Measurements from ENCODE around the gene EIF4G3. TPM values are rescaled to one million over a fixed set of nuclear protein-coding genes. Genes with fewer than 3 reads are reported as not detected.

EIF4G3 gene
- total RNA-seq, 4 donors from 2014 or later, result 48.6 to 73.6 (median 57.9) TPM

DNA sequence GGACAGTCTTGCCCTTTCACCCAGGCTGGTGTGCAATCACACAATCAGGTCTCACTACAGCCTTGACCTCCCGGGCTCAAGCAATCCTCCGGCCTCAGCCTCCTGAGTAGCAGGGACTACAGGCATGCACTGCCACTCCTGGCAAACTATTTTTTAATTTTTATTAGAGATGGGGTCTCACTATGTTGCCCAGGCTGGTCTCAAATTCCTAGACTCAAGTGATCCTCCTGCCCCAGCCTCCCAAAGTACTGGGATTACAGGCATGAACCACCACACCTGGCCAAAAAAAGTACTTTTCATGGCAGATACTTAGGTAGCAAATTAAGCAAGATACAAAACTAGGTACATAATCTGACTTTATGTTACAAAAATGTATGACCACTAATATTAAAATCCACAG is 8.3 kb downstream of the EIF4G3 start:
- Histone ChIP-seq H3K4me1 (peaks cover 0 to 57% (median 12%) of the 10 kb centered on the region in 3 donors), H3K9me3 (no peaks in the 10 kb centered on the region), H3K36me3 (peaks cover 0 to 38% of the 10 kb centered on the region in 2 donors), H3K27ac (no peak overlapping the region), H3K27me3 (no peaks in the 10 kb centered on the region), H3K4me3 (no peak overlapping the region)
- 100% methylated on average over 1 to 2 of the region's 2 CpGs for WGBS, 2 donors (ENCODE audit: low coverage in 1 of 2)
- ATAC-seq, result no peak
- TF ChIP-seq POLR2A (IDR thresholded peaks at IDR 0.05) (no peak), POLR2AphosphoS5 (IDR thresholded peaks at IDR 0.05) (no peak), EP300 (IDR thresholded peaks at IDR 0.05) (no peak)
- TF ChIP-seq, protein P1, sequence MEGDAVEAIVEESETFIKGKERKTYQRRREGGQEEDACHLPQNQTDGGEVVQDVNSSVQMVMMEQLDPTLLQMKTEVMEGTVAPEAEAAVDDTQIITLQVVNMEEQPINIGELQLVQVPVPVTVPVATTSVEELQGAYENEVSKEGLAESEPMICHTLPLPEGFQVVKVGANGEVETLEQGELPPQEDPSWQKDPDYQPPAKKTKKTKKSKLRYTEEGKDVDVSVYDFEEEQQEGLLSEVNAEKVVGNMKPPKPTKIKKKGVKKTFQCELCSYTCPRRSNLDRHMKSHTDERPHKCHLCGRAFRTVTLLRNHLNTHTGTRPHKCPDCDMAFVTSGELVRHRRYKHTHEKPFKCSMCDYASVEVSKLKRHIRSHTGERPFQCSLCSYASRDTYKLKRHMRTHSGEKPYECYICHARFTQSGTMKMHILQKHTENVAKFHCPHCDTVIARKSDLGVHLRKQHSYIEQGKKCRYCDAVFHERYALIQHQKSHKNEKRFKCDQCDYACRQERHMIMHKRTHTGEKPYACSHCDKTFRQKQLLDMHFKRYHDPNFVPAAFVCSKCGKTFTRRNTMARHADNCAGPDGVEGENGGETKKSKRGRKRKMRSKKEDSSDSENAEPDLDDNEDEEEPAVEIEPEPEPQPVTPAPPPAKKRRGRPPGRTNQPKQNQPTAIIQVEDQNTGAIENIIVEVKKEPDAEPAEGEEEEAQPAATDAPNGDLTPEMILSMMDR (IDR thresholded peaks at IDR 0.05), result no peak

DNA sequence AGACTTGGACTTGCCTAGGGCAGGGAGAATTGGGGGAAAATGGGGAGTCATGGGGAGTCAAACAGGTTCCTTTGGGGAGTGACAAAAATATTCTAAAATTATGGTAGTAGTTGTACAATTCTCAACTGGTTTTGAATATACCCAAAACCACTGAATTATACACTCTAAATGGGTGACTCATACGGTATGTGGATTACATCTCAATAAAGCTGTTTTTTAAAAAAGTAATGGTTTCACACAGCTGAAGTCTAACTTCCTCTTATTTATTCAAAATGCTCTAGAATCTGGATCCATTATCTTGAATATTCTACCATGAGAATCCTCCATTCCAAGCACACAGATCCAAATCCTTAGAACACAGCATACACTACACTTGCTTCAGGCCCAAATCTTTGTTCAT is 11.1 kb downstream of the EIF4G3 start:
- no peaks in the 10 kb centered on the region for H3K9me3 ChIP-seq
- H3K27ac ChIP-seq, result no peak overlapping the region
- whole genome bisulfite sequencing, 2 donors (ENCODE audit: low coverage in 1 of 2), result 86 to 100% methylated on average over 1 of the region's 1 CpG
- H3K4me3 ChIP-seq, result no peak overlapping the region
- H3K4me1 ChIP-seq, result peaks cover 0 to 52% (median 8%) of the 10 kb centered on the region in 3 donors
- H3K36me3 ChIP-seq, result peaks cover 0 to 47% of the 10 kb centered on the region in 2 donors
- no peak for TF ChIP-seq EP300 (IDR thresholded peaks at IDR 0.05)
- TF ChIP-seq POLR2AphosphoS5 (IDR thresholded peaks at IDR 0.05), result no peak
- TF ChIP-seq, protein P1 (IDR thresholded peaks at IDR 0.05), result no peak
- no peak for TF ChIP-seq POLR2A (IDR thresholded peaks at IDR 0.05)
- no peak for ATAC-seq
- H3K27me3 ChIP-seq, result no peaks in the 10 kb centered on the region

DNA sequence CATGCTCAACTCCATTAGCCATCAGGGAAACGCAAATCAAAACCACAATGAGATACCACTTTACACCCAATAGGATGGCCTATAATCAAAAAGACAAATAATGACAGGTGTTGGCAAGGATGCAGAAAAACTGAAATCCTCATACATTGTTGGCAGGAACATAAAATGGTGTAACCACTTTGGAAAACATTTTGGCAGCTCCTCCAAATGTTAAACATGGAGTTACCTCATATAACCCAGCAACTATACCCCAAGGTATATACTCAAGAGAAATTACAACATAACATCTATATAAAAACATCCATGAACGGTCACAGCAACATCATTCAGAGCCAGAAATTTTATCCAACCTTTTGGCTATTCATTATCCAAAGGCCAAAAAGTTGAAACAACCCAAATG is 11.6 kb downstream of the EIF4G3 start:
- no peak overlapping the region for H3K4me3 ChIP-seq
- no peak overlapping the region for H3K27ac ChIP-seq
- no peaks in the 10 kb centered on the region for H3K27me3 ChIP-seq
- no peak for ATAC-seq
- no peaks in the 10 kb centered on the region for H3K9me3 ChIP-seq
- WGBS, 2 donors (ENCODE audit: low coverage in 1 of 2), result 65 to 90% methylated on average over 2 of the region's 2 CpGs
- peaks cover 0 to 47% (median 5%) of the 10 kb centered on the region in 3 donors for H3K4me1 ChIP-seq
- TF ChIP-seq POLR2A (IDR thresholded peaks at IDR 0.05) (no peak), POLR2AphosphoS5 (IDR thresholded peaks at IDR 0.05) (no peak), EP300 (IDR thresholded peaks at IDR 0.05) (no peak)
- TF ChIP-seq, protein P1 (IDR thresholded peaks at IDR 0.05), result no peak
- peaks cover 0 to 43% of the 10 kb centered on the region in 2 donors for H3K36me3 ChIP-seq

DNA sequence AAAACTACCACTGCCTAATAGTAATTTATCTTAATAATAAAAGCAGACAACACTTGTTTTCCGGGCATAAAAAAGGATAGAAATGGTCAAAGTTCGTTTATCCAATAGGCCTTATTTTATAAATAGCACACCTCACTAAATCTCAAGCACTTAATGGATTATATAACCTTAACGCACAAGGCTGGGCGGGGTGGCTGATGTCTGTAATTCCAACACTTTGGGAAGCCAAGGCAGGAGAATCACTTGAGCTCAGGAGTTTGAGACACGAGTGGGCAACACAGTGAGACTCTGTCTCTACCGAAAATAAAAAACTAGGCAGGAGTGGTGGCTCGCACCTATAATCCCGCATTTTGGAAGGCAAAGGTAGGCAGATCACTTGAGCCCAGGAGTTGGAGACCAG is 12.4 kb downstream of the EIF4G3 start:
- peaks cover 0 to 47% (median 5%) of the 10 kb centered on the region in 3 donors for H3K4me1 ChIP-seq
- H3K9me3 ChIP-seq, result no peaks in the 10 kb centered on the region
- H3K36me3 ChIP-seq, result peaks cover 0 to 39% of the 10 kb centered on the region in 2 donors
- H3K27me3 ChIP-seq, result no peaks in the 10 kb centered on the region
- WGBS, 2 donors (ENCODE audit: low coverage in 1 of 2), result 75 to 80% methylated on average over 8 of the region's 8 CpGs
- TF ChIP-seq EP300 (IDR thresholded peaks at IDR 0.05) (no peak), POLR2AphosphoS5 (IDR thresholded peaks at IDR 0.05) (no peak), POLR2A (IDR thresholded peaks at IDR 0.05) (no peak)
- TF ChIP-seq, protein P1 (IDR thresholded peaks at IDR 0.05), result no peak
- ATAC-seq, result no peak
- no peak overlapping the region for H3K27ac ChIP-seq
- no peak overlapping the region for H3K4me3 ChIP-seq

DNA sequence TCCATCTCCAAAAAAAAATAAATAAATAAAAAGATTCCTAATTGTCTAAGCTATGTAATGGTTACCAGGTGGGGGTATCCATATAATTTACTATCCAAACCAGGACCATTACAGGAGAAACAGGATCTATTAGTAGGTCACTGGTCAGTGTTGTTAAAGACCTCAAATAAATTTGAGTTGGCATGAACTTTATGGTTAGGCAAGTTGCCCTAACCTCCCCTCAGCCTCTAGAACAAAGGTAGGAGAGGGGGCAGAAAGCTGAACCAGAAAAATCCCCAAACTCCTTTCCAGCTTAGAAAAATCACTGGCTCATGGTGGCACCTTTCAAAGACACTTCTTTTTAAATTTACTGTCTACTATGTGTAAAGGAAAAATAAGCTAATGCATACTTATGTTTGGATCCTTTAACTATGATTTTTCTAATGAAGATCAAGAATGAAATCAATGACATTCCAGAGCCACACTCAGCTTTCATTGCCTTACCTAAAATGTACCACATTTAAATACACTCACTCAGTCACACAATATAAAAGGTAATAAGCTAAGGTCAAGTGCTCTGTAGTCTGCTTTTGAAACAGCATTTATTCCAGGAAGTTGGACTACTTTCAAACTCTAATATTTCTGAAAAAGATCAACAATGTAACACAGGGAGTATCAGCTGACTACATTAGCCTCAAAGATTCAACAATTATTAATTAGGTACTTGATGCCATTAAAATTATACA is 13.8 kb downstream of the EIF4G3 start:
- TF ChIP-seq EP300 (IDR thresholded peaks at IDR 0.05) (no peak), POLR2A (IDR thresholded peaks at IDR 0.05) (no peak), POLR2AphosphoS5 (IDR thresholded peaks at IDR 0.05) (no peak)
- TF ChIP-seq, protein P1 (IDR thresholded peaks at IDR 0.05), result no peak
- H3K36me3 ChIP-seq, result peaks cover 0 to 32% of the 10 kb centered on the region in 2 donors
- H3K4me1 ChIP-seq, result peaks cover 0 to 47% (median 5%) of the 10 kb centered on the region in 3 donors
- H3K27ac ChIP-seq, result peak overlapping the region in 1 of 4 donors; percentile 8
- no peaks in the 10 kb centered on the region for H3K9me3 ChIP-seq
- no peak for ATAC-seq
- no peaks in the 10 kb centered on the region for H3K27me3 ChIP-seq
- H3K4me3 ChIP-seq, result no peak overlapping the region

All from gastroesophageal sphincter (tissue), 4 donors.